ENCODE data around the gene TMEM214.

Gene TMEM214

DNA sequence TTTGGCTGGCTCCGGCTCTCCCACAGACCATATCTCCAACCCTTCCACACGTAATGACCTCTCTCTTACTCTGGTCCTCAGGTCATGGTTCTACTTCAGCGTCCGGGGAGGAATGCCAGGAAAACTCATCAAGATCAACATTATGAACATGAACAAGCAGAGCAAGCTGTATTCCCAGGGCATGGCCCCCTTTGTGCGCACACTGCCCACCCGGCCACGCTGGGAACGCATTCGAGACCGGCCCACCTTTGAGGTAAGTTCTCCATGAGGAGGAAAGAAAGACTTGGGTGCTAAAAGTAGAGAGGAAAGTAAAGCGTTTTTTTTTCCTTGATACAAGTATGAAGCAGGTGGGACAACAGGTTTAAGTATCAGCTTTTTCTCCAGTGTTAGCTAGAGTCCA lies 20.6 kb downstream of the TMEM214 start:
- H3K4me3 ChIP-seq (replicated peaks; ENCODE audit: low read depth, low read length): no peak overlapping the region
- TF ChIP-seq, protein P1, sequence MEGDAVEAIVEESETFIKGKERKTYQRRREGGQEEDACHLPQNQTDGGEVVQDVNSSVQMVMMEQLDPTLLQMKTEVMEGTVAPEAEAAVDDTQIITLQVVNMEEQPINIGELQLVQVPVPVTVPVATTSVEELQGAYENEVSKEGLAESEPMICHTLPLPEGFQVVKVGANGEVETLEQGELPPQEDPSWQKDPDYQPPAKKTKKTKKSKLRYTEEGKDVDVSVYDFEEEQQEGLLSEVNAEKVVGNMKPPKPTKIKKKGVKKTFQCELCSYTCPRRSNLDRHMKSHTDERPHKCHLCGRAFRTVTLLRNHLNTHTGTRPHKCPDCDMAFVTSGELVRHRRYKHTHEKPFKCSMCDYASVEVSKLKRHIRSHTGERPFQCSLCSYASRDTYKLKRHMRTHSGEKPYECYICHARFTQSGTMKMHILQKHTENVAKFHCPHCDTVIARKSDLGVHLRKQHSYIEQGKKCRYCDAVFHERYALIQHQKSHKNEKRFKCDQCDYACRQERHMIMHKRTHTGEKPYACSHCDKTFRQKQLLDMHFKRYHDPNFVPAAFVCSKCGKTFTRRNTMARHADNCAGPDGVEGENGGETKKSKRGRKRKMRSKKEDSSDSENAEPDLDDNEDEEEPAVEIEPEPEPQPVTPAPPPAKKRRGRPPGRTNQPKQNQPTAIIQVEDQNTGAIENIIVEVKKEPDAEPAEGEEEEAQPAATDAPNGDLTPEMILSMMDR (IDR thresholded peaks at IDR 0.05; ENCODE audit: low read depth, low read length, missing control alignments): no peak
- no peak for DNase-seq (ENCODE audit: extremely low read depth, low read depth)

DNA sequence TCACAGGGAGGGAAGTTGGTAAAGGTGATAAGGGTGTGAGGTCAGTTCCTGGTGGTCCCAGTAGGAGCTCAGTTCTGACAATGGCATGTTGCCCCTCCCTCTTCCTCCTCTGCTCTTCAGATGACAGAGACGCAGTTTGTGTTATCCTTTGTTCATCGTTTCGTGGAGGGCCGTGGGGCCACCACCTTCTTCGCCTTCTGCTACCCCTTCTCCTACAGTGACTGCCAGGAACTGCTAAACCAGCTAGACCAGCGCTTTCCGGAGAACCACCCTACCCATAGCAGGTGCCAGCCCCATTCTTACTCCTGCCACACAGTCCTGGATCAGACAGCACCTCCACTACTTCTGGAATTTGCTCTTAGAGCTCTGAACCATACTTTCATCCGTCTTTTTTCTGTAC lies 21.0 kb downstream of the TMEM214 start:
- H3K4me3 ChIP-seq (replicated peaks; ENCODE audit: low read depth, low read length): no peak overlapping the region
- no peak for DNase-seq (ENCODE audit: extremely low read depth, low read depth)
- TF ChIP-seq, protein P1 (IDR thresholded peaks at IDR 0.05; ENCODE audit: low read depth, low read length, missing control alignments): no peak

DNA sequence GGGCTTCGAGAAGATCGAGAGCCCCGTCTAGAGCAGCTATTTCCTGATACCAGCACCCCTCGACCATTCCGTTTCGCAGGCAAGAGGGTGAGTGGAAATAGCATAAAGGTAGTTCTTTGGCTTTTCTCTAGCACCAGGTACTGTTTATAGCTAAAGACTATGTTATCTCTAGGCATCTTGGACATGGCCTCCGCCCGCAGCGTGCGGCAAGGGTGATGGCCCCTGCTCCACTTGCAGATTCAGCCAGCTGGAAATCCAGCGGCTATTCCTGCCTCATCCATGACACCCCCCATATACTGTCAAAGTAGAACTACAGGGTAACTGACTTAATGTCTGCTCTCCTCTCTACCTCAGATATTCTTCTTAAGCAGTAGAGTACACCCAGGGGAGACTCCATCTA lies 22.0 kb downstream of the TMEM214 start:
- no peak overlapping the region for H3K4me3 ChIP-seq (replicated peaks; ENCODE audit: low read depth, low read length)
- no peak for DNase-seq (ENCODE audit: extremely low read depth, low read depth)
- TF ChIP-seq, protein P1 (IDR thresholded peaks at IDR 0.05; ENCODE audit: low read depth, low read length, missing control alignments): no peak

DNA sequence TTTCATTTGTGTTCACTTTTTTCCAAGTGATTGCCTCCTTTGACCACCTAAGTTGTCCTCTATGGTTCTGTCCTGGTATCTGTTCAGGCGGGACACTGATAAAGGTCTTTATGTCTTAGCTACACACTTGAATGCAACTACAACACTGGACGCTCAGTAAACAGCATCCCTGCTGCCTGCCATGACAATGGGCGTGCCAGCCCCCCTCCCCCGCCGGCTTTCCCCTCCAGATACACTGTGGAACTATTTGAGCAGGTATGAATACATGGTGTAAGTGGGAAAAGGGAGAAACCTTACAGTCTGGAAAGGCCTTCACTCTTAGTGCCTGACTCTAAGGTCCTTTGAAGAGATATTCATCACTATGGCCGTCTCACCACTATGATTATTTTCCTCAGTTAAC lies 24.4 kb downstream of the TMEM214 start:
- TF ChIP-seq, protein P1 (IDR thresholded peaks at IDR 0.05; ENCODE audit: low read depth, low read length, missing control alignments): no peak
- H3K4me3 ChIP-seq (replicated peaks; ENCODE audit: low read depth, low read length): no peak overlapping the region
- no peak for DNase-seq (ENCODE audit: extremely low read depth, low read depth)

DNA sequence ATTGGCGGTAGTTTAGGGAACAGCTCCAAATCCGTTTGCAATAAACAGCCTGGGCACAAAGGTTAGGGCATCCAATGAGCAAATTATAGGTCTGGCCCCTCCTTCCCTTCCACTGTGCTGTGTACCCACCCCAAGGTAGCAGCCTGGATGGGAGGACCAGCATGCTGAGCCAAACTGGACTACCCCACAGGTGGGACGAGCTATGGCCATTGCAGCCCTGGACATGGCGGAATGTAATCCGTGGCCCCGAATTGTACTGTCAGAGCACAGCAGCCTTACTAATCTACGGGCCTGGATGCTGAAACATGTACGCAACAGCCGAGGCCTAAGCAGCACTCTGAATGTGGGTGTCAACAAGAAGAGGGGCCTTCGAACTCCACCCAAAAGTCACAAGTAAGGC lies 25.4 kb downstream of the TMEM214 start:
- TF ChIP-seq, protein P1 (IDR thresholded peaks at IDR 0.05; ENCODE audit: low read depth, low read length, missing control alignments): no peak
- no peak overlapping the region for H3K4me3 ChIP-seq (replicated peaks; ENCODE audit: low read depth, low read length)

DNA sequence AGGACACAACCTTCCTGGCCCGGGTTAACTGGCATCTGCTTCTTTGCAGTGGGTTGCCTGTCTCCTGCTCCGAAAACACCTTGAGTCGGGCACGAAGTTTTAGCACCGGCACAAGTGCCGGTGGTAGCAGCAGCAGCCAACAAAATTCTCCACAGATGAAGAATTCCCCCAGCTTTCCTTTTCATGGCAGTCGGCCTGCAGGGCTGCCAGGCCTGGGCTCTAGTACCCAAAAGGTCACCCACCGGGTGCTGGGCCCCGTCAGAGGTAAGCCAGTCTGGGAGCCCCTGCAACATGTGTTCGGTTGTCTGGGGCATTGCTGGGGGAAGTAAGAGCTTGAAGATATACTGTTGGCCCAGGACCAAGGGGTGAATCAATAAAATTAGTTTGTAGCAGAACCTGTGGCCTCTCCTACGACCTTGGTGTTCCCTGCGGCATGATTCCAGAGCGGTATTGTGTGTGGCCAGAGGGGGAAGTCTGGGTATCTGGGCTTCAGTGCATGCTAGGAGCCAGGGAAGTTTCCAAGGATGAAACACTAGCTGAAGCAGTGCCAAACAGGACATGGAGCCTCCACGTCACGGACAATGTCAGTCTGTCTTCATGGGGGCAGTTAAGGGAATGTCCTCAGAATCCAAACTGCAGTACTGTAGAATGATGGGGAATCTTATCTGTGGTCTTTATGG lies 26.5 kb downstream of the TMEM214 start:
- H3K4me3 ChIP-seq (replicated peaks; ENCODE audit: low read depth, low read length): no peak overlapping the region
- TF ChIP-seq, protein P1 (IDR thresholded peaks at IDR 0.05; ENCODE audit: low read depth, low read length, missing control alignments): no peak
- DNase-seq (ENCODE audit: extremely low read depth, low read depth): no peak

More for the DNA sequence above, 25.4 kb downstream of the TMEM214 start:
- no peak for DNase-seq (ENCODE audit: extremely low read depth, low read depth)

DNA sequence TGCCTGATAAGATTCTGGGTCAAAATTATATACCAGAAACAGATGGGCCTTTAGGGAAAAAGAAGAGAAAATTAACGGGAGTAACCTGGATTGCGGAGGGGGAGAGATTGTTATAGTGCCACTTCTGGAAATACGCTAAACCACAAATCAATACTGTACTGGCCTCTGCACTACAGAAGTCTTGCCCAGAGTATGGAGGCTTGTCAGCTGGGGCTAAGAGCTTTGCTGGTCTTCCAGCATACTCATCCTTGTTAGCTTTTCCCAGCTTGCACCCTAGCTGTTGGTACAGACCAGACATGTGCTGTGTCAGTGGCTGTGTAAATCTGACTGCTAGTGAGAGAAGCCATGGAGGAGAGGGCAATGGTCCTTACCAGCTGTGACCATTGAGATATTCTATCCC lies 27.6 kb downstream of the TMEM214 start:
- no peak overlapping the region for H3K4me3 ChIP-seq (replicated peaks; ENCODE audit: low read depth, low read length)
- TF ChIP-seq, protein P1 (IDR thresholded peaks at IDR 0.05; ENCODE audit: low read depth, low read length, missing control alignments): no peak
- no peak for DNase-seq (ENCODE audit: extremely low read depth, low read depth)

All from HFF-Myc (cell line).